HG02588 (cell line): Measurements from ENCODE around the gene PLEKHD1.

ENCODE experiments used
- ATAC-seq: cut with Tn5 transposase; IDR thresholded peaks from one replicate; pipeline ENCODE4 v1.9.1; 2021; ENCODE audit warnings: mild to moderate bottlenecking, moderate library complexity; ENCODE audit not compliant: unreplicated experiment

Gene PLEKHD1

GRCh38 chr14:69505338-69506240, 21.1 kb downstream of the PLEKHD1 start:
- no peak for ATAC-seq

DNA sequence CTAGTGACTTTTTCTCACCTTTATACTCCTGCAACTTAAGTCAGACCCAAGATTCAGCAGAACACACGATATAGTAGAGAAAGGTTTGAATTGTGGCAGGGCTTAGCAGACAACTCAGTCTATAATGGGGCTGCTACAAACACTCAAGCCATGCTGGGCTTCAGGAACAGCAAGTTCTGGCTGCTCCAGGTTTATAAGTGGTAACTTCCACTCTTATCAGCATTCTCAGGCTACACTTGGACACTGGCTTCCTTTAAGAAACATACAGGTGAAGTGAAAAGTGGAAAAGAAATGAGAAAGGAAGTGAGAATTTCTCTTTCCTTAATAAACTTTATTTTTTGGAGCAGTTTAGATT, 21.7 kb downstream of the PLEKHD1 start:
- ATAC-seq = no peak

DNA sequence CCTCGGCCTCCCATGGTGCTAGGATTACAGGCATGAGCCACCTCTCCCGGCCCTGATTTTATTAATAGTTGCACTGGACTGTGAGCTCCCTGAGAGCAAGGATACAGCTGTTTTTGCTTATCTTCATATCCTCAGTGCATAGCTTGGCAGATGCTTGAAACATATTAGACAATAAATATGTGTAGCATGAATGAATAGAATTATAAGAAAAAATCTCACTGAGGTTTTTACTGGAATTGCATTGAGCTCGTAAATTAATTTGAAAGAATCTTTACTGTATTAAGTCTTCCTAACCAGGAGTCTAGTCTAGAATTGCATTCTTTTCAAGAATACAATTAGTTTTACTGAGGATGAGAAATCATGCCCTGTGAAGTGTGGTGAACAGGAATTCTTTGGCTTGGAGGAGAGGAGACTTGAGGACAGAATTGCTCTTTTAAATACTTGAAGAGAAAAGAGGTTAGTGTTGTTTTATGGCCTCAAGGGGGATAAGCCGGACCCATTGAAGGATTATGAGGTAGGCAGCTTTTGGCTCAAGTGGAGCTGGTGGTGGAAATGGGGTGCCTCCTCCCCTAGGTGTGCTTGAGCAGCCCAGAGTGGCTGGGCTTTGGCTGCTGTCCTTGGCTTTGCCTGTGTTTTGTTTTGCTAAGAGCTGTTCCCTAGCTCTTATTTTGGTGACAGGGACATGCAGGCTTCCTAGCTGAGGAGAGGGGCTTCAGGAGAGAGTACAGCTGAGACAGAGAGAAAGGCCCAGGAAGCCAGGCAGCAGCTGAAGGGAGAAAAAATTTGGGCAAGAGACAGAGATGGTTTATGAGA, 34.0 kb downstream of the PLEKHD1 start:
- no peak for ATAC-seq

GRCh38 chr14:69519204-69520100, 34.9 kb downstream of the PLEKHD1 start:
- ATAC-seq = no peak

DNA sequence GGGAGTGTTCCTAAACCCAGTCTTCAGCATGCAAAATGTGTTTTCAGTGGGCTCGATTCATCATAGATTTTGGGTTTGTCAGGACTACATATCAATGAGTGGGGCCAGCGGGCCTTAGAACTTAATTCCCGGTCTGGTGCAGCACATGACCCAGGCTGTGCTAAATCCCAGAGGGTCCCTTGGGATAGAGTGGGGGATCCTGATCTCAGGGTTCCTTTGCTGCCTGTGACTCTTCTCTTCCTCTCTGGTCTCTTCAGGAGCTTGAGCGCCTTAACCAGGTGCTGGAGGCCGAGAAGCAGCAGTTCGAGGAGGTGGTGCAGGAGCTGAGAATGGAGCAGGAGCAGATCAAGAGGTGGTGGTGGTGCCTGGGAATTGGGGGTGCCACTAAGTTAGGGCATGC, 37.5 kb downstream of the PLEKHD1 start:
- ATAC-seq = no peak

DNA sequence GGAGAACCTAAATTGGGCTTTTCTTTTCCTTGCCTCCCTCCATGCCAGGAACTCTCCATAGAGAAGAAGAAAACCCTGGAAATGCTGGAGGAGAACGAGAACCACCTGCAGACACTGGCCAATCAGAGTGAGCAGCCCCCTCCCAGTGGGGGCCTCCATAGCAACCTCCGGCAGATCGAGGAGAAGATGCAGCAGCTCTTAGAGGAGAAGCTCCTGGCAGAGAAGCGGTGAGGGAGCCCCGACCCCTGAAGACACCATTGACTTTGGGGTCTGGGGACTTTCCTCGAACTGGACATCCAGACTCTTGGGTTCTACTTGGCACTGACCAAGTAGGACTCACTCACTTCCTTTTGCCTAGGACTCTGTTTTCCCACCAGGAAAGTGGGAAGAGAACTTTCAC, 41.4 kb downstream of the PLEKHD1 start:
- no peak for ATAC-seq

DNA sequence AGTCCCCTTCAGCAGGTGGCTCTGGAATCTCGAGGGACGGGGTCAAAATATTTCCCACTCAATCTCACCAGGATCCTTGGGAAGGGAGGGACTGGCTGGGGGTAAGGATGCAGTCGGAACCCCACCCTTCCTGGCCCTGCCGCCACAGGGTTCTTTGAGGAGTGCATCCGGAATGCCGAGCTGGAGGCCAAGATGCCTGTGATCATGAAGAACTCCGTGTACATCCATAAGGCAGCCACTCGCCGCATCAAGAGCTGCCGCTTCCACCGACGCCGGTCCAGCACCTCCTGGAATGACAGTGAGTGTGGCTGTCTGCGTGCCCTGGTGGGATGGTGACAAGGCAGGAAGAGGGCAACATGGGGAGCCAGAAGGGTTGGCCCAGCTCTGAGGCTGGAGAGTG, 43.1 kb downstream of the PLEKHD1 start:
- ATAC-seq = no peak

DNA sequence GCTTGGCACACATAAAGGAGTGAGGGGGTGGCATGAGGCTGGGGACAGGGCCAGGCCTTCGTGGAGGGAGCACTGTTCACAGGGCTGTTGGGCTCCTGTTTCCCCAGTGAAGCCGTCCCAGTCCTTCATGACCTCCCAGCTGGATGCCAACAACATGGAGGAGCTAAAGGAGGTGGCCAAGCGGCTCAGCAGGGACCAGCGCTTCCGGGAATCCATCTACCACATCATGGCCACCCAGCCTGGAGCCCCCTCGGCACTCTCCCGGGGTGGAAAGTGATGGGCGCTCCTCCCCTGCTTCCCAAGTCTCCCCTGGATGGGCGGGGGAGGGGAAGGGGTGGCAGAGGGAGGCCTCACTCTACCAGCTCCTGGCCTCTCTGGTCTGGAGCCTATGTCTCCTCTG, 43.6 kb downstream of the PLEKHD1 start:
- no peak for ATAC-seq

DNA sequence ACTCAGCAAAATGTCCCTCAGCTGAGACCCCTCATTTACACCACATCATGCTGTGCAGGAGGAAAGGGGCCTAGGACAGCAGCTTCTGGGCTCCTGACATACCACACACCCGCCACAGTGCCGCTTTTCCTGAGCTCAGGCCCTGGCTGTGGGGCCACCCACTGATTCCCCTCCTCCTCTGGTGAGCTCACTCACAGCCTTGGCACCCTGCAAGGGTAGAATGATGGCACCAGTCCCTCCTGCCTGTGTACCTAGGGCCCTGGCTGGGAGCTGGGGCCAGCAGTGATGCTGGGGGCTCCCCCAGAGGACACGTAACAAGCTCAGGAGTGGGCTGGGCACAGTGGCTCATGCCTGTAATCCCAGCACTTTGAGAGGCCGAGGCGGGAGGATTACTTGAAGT, 44.4 kb downstream of the PLEKHD1 start:
- ATAC-seq = no peak

GRCh38 chr14:69529563-69529962, 45.0 kb downstream of the PLEKHD1 start:
- ATAC-seq = no peak

- no peak for ATAC-seq
Measured at GRCh38 chr14:69530095-69530494, 45.6 kb downstream of the PLEKHD1 start.

DNA sequence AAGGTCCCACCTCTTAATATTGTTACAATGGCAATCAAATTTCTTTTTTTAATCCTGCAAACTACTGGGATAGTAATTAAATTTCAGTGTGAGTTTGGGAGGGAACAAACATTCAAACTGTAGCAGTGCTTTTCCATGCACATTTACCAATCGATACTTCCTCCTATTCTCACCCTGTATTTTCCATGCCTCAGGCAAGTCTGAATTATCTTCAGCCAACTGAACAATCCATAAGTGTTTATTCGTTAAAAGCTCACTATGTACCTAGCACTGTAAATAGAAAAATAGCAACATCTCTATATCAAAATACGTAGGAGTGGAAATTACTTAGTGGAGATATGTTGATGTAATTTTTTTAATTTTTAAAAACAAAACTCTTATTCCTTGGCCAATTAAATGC, 46.6 kb downstream of the PLEKHD1 start:
- ATAC-seq = no peak

- no peak for ATAC-seq
Measured at GRCh38 chr14:69532561-69533340, 48.2 kb downstream of the PLEKHD1 start.

DNA sequence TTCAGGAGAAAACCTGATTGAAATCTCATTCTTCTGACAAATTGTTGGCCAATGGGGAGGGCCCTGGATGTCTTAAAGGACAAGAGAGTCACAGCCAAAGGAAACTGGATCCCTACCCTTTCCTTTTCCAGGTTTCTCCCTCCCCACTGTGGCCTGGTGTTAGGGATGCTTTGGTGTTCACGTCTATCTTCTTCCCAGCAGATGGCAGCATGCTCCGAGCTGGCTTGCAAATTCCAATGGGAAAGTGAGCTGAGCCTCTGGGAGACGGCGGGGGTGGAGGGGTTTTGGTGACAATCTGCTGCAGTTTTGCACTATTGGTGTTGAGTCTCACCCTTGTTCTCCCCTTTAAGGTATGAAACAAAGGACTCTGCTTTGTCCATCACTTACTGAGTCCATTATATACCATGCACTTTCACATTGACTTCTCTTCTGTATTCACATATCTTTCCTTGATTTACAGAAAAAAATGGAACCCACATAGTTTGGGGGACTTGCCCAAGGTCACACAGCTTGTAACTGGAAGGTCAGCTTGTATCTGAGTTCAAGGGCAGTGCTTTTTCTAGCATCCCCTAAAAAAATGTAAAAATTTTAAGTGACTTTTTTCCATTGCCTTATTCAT, 50.8 kb downstream of the PLEKHD1 start:
- ATAC-seq = no peak

DNA sequence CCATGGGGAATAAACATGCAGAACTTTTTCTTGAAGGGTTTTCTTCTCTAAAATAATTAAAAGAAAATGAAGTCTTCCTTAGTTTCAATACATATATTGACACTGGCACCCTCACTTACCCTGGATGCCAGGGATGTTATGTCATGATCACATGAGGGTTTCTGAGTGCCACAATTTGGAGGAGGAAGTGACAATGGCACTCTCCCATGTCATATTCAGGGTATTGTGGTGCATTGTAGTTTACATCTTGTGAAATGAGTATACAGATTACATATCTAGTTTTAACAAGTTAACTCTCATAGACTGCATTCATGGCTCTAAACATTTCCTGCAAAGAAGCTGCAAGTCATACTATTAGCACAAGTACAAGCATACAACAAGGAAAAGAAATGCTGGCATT, 52.4 kb downstream of the PLEKHD1 start:
- no peak for ATAC-seq

- ATAC-seq = no peak
Measured at GRCh38 chr14:69537900-69538299, 53.4 kb downstream of the PLEKHD1 start.

DNA sequence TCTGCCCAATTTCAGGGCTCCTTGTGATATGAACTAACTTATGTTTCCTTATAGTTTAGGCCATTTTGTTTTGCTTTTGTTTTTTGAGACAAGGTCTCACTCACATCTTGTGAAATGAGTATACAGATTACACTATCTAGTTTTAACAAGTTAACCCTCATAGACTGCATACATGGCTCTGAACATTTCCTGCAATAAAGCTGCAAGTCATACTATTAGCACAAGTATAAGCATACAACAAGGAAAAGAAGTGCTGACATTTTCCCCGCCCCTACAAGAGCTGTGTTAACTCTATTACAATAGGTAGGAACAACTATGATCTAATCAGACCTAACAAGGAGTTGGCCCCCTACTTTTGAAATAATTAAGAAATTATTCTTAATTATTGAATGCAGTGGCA, 54.2 kb downstream of the PLEKHD1 start:
- no peak for ATAC-seq

DNA sequence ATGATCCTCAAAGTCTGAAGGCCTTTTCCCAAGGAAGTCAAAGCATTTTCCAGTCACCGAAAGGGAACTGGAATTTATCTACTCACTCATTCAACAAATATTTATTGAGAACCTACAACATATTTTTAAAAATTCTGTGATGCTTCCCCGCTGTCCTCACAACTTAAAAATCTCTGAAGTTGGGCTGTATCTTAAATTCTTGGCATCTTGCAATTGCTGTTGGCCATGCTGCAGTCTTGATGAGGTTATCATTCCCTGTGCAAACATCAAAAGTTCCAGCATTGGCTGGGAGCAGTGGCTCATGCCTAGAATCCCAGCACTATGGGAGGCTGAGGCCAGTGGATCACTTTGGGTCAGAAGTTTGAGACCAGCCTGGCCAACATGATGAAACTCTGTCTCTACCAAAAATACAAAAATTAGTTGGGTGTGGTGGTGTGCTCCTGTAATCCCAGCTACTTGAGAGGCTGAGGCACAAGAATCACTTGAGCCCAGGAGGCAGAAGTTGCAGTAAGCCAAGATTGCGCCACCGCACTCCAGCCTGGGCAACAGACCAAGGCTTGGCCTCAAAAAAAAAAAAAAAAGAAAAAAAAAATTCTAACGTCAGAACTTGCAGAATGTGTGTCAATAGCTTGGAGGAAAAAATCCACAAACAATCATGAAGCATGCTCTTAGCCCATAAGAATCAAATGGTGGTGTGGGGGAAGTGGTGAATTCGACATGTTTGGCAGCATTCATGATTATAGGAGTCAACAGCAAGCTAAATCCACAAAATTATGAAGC, 55.3 kb downstream of the PLEKHD1 start:
- ATAC-seq = no peak

DNA sequence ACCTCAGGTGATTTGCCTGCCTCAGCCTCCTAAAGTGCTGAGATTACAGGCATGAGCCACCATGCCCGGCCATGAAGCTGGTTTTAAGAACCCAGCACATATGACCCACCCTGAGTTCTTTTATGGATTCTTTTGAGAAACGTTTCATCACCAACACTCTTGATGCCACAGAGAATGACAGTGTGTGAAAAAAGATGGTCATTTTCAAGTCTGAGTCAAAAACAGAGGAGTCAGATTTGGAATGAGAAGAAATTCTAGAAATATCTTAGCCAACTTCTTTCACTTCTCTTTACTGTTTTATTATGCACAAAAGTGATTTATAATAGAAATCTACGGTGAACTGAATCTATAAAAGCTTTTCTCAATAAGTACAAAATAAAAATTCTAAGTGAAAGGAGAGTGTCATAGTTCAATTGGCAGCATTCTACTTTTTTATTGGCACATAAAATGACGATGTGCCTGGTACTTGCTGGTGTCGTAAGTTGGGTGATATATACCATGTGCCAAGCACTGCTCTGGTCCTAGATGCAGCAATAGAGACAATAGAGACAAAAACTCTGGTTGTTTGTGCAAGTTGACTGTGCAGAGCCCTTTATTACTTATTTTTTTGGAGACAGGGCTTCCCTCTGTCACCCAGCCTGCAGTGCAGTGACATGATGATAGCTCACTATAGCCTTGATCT, 56.3 kb downstream of the PLEKHD1 start:
- no peak for ATAC-seq
